HCT116 (cell line): ENCODE results near the gene RANBP10. TPM values are rescaled to one million over a fixed set of nuclear protein-coding genes. Genes with fewer than 3 reads are reported as not detected.

ENCODE experiments used
- ATAC-seq: fragments of 200-7000 bp; cut with Tn5 transposase; 2 replicates; pipeline ENCODE4 v1.9.1; 2020; ENCODE audit warnings: mild to moderate bottlenecking, moderate library complexity
- BruUV-seq: library from RNA; stranded (reverse); fragments of 400-500 nt; replicated peaks from 2 replicates; lab custom pipeline; 2021; lab: Mats Ljungman, UMichigan
- CTCF ChIA-PET: fragments of 300-600 bp; sonication (Branson Sonifier 250); formaldehyde crosslinking; loops from one replicate; lab custom pipeline; 2021; ENCODE audit warnings: antibody characterized with exemption; lab: Charles Lee
- POLR2A ChIA-PET: fragments of 300-600, 350-600 bp; sonication (Branson Sonifier 250); formaldehyde crosslinking; loops from one replicate; lab custom pipeline; 2021; ENCODE audit warnings: antibody characterized with exemption; lab: Charles Lee
- RAD21 ChIA-PET, 2 experiments: fragments of 300-600 bp; sonication (Branson Sonifier 250); formaldehyde crosslinking; loops; one replicate each; lab custom pipeline; 2023; ENCODE audit warnings: low total read pairs in 2 of 2; ENCODE audit not compliant: uncharacterized antibody in 2 of 2, unreplicated experiment in 2 of 2, low non-redundant PET in 1 of 2; lab: Charles Lee
- DNase-seq: peaks from one replicate; pipeline ENCODE4 v3.0.0-alpha.2; 2010; ENCODE audit warnings: low read depth, low spot score
- H2AFZ ChIP-seq: fragments of 200-600 bp; shearing (Covaris generic), sonication (generic); 2 replicates; pipeline ENCODE4 v1.6.1; 2017; ENCODE audit warnings: low read depth, mixed run types, mixed read lengths, antibody characterized with exemption, low read length; ENCODE audit not compliant: poor library complexity, severe bottlenecking
- H3K27ac ChIP-seq: 2 replicates; pipeline ENCODE4 v1.5.1; 2012; ENCODE audit warnings: low read depth, low read length
- H3K27me3 ChIP-seq: fragments of 200-600 bp; sonication (generic); 2 replicates; pipeline ENCODE4 v1.6.1; 2016; ENCODE audit warnings: mixed run types, low read length, mixed read lengths; ENCODE audit not compliant: insufficient read depth
- H3K36me3 ChIP-seq, 2 experiments: fragments of 200-500 bp in 1 of 2; fragments of 200-600 bp in 1 of 2; sonication (Bioruptor generic) in 1 of 2; sonication (generic) in 1 of 2; 2 replicates each; pipeline versions ENCODE4 v1.5.1 to v1.6.1; 2014 to 2016; ENCODE audit warnings: low read length in 2 of 2, inconsistent platforms in 1 of 2, mixed read lengths in 1 of 2, mixed run types in 1 of 2; ENCODE audit not compliant: insufficient read depth in 2 of 2, control insufficient read depth in 1 of 2
- H3K4me1 ChIP-seq, 2 experiments: fragments of 200-600 bp in 1 of 2; sonication (generic) in 1 of 2; 2 replicates each; pipeline versions ENCODE4 v1.5.1 to v1.6.1; 2012 to 2017; ENCODE audit warnings: low read length in 2 of 2, inconsistent platforms in 1 of 2, mild to moderate bottlenecking in 1 of 2, mixed read lengths in 1 of 2, mixed run types in 1 of 2, moderate library complexity in 1 of 2; ENCODE audit not compliant: insufficient read depth in 2 of 2, control insufficient read depth in 1 of 2
- H3K4me2 ChIP-seq: fragments of 200-600 bp; sonication (generic); 2 replicates; pipeline ENCODE4 v1.6.1; 2017; ENCODE audit warnings: mixed run types, low read length, mixed read lengths
- H3K4me3 ChIP-seq, 2 experiments: fragments of 200-600 bp in 1 of 2; sonication (generic) in 1 of 2; replicated peaks in 1 of 2; 2 replicates each; pipeline ENCODE4 v1.5.1; 2011 to 2016; ENCODE audit warnings: low read length in 2 of 2, control low read depth in 1 of 2, low read depth in 1 of 2, mild to moderate bottlenecking in 1 of 2, mixed read lengths in 1 of 2, mixed run types in 1 of 2
- H3K79me2 ChIP-seq: fragments of 200-600 bp; sonication (generic); 2 replicates; pipeline ENCODE4 v1.6.1; 2017; ENCODE audit warnings: mild to moderate bottlenecking, mixed run types, low read length, moderate library complexity, mixed read lengths; ENCODE audit not compliant: insufficient read depth
- H3K9ac ChIP-seq: fragments of 200-600 bp; sonication (generic); 2 replicates; pipeline ENCODE4 v1.6.1; 2016; ENCODE audit warnings: low read length, mixed read lengths
- H3K9me2 ChIP-seq: fragments of 200-600 bp; sonication (generic), shearing (Covaris generic); 2 replicates; pipeline ENCODE4 v1.6.1; 2017; ENCODE audit warnings: mixed run types, mild to moderate bottlenecking, moderate library complexity; ENCODE audit not compliant: insufficient read depth
- H3K9me3 ChIP-seq, 2 experiments: fragments of 200-500 bp in 1 of 2; fragments of 200-600 bp in 1 of 2; sonication (Bioruptor generic) in 1 of 2; sonication (generic) in 1 of 2; 2 replicates each; pipeline ENCODE4 v1.6.1; 2014 to 2017; ENCODE audit warnings: low read length in 2 of 2, mixed read lengths in 2 of 2, inconsistent platforms in 1 of 2, low read depth in 1 of 2, mild to moderate bottlenecking in 1 of 2, mixed run types in 1 of 2, moderate library complexity in 1 of 2; ENCODE audit not compliant: control insufficient read depth in 1 of 2, insufficient read depth in 1 of 2
- H4K20me1 ChIP-seq: fragments of 200-600 bp; sonication (generic), shearing (Covaris generic); 2 replicates; pipeline ENCODE4 v1.6.1; 2017; ENCODE audit warnings: mixed run types, mild to moderate bottlenecking, moderate library complexity; ENCODE audit not compliant: insufficient read depth
- CBX3 ChIP-seq: IDR thresholded peaks from 2 replicates; pipeline ENCODE4 v1.6.1; 2012; ENCODE audit warnings: low read depth
- CEBPB ChIP-seq: IDR thresholded peaks from 2 replicates; pipeline ENCODE4 v1.6.1; 2012; ENCODE audit warnings: low read depth
- EGR1 ChIP-seq: IDR thresholded peaks from 2 replicates; pipeline ENCODE4 v1.6.1; 2012; ENCODE audit warnings: low read depth
- ELF1 ChIP-seq: IDR thresholded peaks from 2 replicates; pipeline ENCODE4 v1.6.1; 2012; ENCODE audit warnings: low read depth, borderline replicate concordance
- EZH2 ChIP-seq: fragments of 200-600 bp; sonication (generic); IDR thresholded peaks from 2 replicates; pipeline ENCODE4 v1.6.1; 2017; ENCODE audit warnings: antibody characterized with exemption, mixed run types
- FOSL1 ChIP-seq: IDR thresholded peaks from 2 replicates; pipeline ENCODE4 v1.6.1; 2012; ENCODE audit warnings: low read depth
- JUND ChIP-seq: IDR thresholded peaks from 2 replicates; pipeline ENCODE4 v1.6.1; 2012
- POLR2A ChIP-seq: IDR thresholded peaks from 2 replicates; pipeline ENCODE4 v1.7.0; 2011; ENCODE audit warnings: borderline replicate concordance; ENCODE audit not compliant: insufficient read depth, insufficient read length; ENCODE audit errors: extremely low read depth
- POLR2AphosphoS5 ChIP-seq: IDR thresholded peaks from 2 replicates; pipeline ENCODE4 v1.6.1; 2011; ENCODE audit warnings: mild to moderate bottlenecking, low read depth, low read length, moderate library complexity
- SRF ChIP-seq: IDR thresholded peaks from 2 replicates; pipeline ENCODE4 v1.6.1; 2012; ENCODE audit warnings: low read depth
- TCF7L2 ChIP-seq: IDR thresholded peaks from 2 replicates; pipeline ENCODE4 v1.7.0; 2011; ENCODE audit warnings: borderline replicate concordance, inconsistent platforms; ENCODE audit not compliant: insufficient read depth, insufficient read length; ENCODE audit errors: extremely low read depth
- ZFX ChIP-seq: fragments of 450-650 bp; IDR thresholded peaks from 2 replicates; pipeline ENCODE4 v1.6.1; 2017
- intact Hi-C: fragments of 100-400 bp; cut with micrococcal nuclease; formaldehyde crosslinking; loops from 2 replicates; pipeline ENCODE4 v1.10.0; 2022
- total RNA-seq: library from RNA; stranded (reverse); gene quantifications from one replicate; pipeline ENCODE4 v1.2.1, GENCODE V29; 2021; ENCODE audit not compliant: unreplicated experiment
- TF ChIP-seq, protein P1 (sequence below): IDR thresholded peaks from 2 replicates; pipeline ENCODE4 v1.6.1; 2012
- TF ChIP-seq, protein P2 (sequence below), 3 experiments: fragments of 200-600 bp in 1 of 3; sonication (generic) in 1 of 3; IDR thresholded peaks in 2 of 3; conservative IDR thresholded peaks in 1 of 3; 2 replicates each; pipeline ENCODE4 v1.5.1; 2012 to 2017; ENCODE audit warnings: low read depth in 2 of 3, low read length in 2 of 3, antibody characterized with exemption in 1 of 3, borderline replicate concordance in 1 of 3, control low read depth in 1 of 3, mild to moderate bottlenecking in 1 of 3, mixed read lengths in 1 of 3, mixed run types in 1 of 3, moderate library complexity in 1 of 3; ENCODE audit not compliant: insufficient read depth in 1 of 3
- TF ChIP-seq, protein P3 (sequence below): IDR thresholded peaks from 2 replicates; pipeline ENCODE4 v1.6.1; 2011; ENCODE audit warnings: mild to moderate bottlenecking, low read length, moderate library complexity; ENCODE audit not compliant: insufficient replicate concordance; ENCODE audit errors: extremely low read depth

The RANBP10 gene
- total RNA-seq, 1 experiment from 2014 or later, result 16.9 TPM

DNA sequence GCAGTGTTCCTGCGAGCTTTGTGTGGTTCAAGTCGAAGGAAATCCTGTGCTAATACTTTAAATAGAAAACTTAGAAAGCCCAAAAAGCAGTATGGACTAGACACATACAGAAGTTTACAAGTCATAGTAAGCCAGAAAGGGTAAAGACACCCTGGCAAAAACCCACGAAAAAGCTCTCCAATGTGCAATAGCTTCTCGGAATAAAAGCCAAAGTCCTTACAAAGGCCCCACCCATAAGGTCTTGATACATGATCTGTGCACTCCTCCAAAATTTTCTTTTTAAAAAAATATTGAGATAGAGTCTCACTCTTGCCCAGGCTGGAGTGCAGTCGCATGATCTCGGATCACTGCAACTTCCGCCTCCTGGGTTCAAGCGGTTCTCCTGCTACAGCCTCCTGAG is 129.4 kb downstream of the RANBP10 start:
- Histone ChIP-seq H3K9ac (no peak overlapping the region), H3K4me2 (no peak overlapping the region), H3K27ac (no peak overlapping the region), H3K9me3 (no peaks in the 10 kb centered on the region), H3K27me3 (no peaks in the 10 kb centered on the region), H3K4me1 (peaks cover 0 to 5% of the 10 kb centered on the region in 2 experiments; a peak in 2 of 4 replicates), H3K36me3 (no peaks in the 10 kb centered on the region; a peak in 1 of 4 replicates), H3K79me2 (no peaks in the 10 kb centered on the region), H2AFZ (no peak overlapping the region), H4K20me1 (no peaks in the 10 kb centered on the region), H3K4me3 (no peak overlapping the region), H3K9me2 (no peaks in the 10 kb centered on the region)
- POLR2A ChIA-PET, result no interaction called here
- intact Hi-C loops, result no loop called here
- RAD21 ChIA-PET, result no interaction called here
- DNase-seq (no peak), ATAC-seq (no peak)
- no peak for TF ChIP-seq POLR2A
- TF ChIP-seq EZH2, result no peak
- no peak for TF ChIP-seq SRF
- no peak for TF ChIP-seq FOSL1
- TF ChIP-seq ELF1, result no peak
- no peak for TF ChIP-seq ZFX
- TF ChIP-seq CBX3, result no peak
- no peak for TF ChIP-seq EGR1
- no peak for TF ChIP-seq POLR2AphosphoS5
- CTCF ChIA-PET, result interaction anchor here (2.0 kb wide), 1 partner anchor 156 kb away, joined by 5 read pairs; no protein-coding TSS in a partner anchor
- no TSS peak for BruUV-seq

DNA sequence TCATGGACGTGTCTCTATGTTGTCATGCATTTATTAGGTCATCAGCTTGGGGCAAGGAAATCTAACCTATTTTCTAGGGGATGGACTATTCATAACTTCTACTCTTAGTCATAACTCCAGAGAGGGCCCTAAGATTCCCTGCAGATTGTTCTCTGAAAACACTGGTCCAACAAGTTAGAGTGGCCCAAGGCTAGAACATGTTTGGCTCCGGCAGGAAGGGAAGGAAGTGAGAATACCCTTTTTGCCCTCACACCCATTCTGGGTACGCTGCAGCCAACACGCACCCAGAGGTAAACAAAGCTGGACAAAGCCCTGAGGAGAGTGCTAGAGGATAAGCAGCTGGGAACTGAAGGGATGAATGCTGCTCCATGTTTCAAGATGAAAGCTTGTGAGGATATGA is 129.8 kb downstream of the RANBP10 start:
- ATAC-seq (no peak), DNase-seq (no peak)
- POLR2A ChIA-PET, result no interaction called here
- H3K9me2 ChIP-seq, result no peaks in the 10 kb centered on the region
- no TSS peak for BruUV-seq
- peaks cover 0 to 5% of the 10 kb centered on the region in 2 experiments; a peak in 2 of 4 replicates for H3K4me1 ChIP-seq
- TF ChIP-seq, protein P1, sequence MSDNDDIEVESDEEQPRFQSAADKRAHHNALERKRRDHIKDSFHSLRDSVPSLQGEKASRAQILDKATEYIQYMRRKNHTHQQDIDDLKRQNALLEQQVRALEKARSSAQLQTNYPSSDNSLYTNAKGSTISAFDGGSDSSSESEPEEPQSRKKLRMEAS, result no peak
- no peak for TF ChIP-seq ZFX
- TF ChIP-seq EGR1, result no peak
- no peak for TF ChIP-seq CEBPB
- no peak for TF ChIP-seq SRF
- TF ChIP-seq JUND, result no peak
- TF ChIP-seq, protein P2, sequence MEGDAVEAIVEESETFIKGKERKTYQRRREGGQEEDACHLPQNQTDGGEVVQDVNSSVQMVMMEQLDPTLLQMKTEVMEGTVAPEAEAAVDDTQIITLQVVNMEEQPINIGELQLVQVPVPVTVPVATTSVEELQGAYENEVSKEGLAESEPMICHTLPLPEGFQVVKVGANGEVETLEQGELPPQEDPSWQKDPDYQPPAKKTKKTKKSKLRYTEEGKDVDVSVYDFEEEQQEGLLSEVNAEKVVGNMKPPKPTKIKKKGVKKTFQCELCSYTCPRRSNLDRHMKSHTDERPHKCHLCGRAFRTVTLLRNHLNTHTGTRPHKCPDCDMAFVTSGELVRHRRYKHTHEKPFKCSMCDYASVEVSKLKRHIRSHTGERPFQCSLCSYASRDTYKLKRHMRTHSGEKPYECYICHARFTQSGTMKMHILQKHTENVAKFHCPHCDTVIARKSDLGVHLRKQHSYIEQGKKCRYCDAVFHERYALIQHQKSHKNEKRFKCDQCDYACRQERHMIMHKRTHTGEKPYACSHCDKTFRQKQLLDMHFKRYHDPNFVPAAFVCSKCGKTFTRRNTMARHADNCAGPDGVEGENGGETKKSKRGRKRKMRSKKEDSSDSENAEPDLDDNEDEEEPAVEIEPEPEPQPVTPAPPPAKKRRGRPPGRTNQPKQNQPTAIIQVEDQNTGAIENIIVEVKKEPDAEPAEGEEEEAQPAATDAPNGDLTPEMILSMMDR (IDR thresholded peaks at IDR 0.05 in 2 of 3, conservative IDR thresholded peaks at IDR 0.05 in 1 of 3; ENCODE audit: borderline replicate concordance in 1 of 3, insufficient read depth in 1 of 3, low read depth in 2 of 3, low read length in 2 of 3), result no peak
- TF ChIP-seq FOSL1, result no peak
- TF ChIP-seq TCF7L2, result no peak
- no peak for TF ChIP-seq EZH2
- TF ChIP-seq, protein P3, sequence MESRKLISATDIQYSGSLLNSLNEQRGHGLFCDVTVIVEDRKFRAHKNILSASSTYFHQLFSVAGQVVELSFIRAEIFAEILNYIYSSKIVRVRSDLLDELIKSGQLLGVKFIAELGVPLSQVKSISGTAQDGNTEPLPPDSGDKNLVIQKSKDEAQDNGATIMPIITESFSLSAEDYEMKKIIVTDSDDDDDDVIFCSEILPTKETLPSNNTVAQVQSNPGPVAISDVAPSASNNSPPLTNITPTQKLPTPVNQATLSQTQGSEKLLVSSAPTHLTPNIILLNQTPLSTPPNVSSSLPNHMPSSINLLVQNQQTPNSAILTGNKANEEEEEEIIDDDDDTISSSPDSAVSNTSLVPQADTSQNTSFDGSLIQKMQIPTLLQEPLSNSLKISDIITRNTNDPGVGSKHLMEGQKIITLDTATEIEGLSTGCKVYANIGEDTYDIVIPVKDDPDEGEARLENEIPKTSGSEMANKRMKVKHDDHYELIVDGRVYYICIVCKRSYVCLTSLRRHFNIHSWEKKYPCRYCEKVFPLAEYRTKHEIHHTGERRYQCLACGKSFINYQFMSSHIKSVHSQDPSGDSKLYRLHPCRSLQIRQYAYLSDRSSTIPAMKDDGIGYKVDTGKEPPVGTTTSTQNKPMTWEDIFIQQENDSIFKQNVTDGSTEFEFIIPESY, result no peak
- TF ChIP-seq ELF1, result no peak
- CTCF ChIA-PET, result interaction anchor here (2.0 kb wide), 1 partner anchor 155 kb away, joined by 5 read pairs; no protein-coding TSS in a partner anchor
- RAD21 ChIA-PET, result no interaction called here
- no peaks in the 10 kb centered on the region for H3K27me3 ChIP-seq
- no peaks in the 10 kb centered on the region; a peak in 1 of 4 replicates for H3K36me3 ChIP-seq
- intact Hi-C loops, result no loop called here
- H4K20me1 ChIP-seq, result no peaks in the 10 kb centered on the region
- H3K9me3 ChIP-seq, result no peaks in the 10 kb centered on the region
- no peak overlapping the region for H3K4me3 ChIP-seq
- no peak overlapping the region for H3K4me2 ChIP-seq
- no peak overlapping the region for H3K27ac ChIP-seq
- no peak overlapping the region for H3K9ac ChIP-seq
- H2AFZ ChIP-seq, result no peak overlapping the region
- no peaks in the 10 kb centered on the region for H3K79me2 ChIP-seq
